ENCODE data around the gene CCDC171.
"Not testable (repeated sequence)": the region's sequence is repeated elsewhere in the genome, so short reads cannot be mapped to it uniquely, and the experiment has no call there.

The CCDC171 gene

GRCh38 chr9:15699876-15700559 is 147.2 kb downstream of the CCDC171 start:
- DNase-seq, result not testable (repeated sequence)

DNA sequence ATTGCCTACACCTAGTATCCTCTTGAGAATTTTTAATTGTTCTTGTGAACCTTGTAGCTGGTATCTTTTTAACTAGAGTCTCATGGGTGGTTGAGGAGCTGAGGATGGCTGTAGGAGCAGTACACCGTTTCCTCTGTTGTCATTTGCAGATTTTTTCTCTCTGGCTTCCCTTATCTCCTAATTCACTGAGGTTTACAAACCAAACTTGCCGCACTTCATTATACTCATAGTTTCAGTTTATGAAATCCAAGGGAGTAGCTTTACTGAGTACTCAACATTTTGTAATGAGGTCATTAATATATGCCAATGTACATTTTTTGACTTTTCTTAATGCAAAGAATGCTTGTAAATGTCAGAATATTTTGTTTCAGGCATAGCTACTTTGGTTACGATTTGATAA is 154.2 kb downstream of the CCDC171 start:
- DNase-seq, result no peak

GRCh38 chr9:15711531-15711930 is 158.7 kb downstream of the CCDC171 start:
- DNase-seq, result no peak

- DNase-seq, result peak; percentile 31
These were observed 159.1 kb downstream of the CCDC171 start for GRCh38 chr9:15711931-15712330.

GRCh38 chr9:15714746-15715145 is 161.9 kb downstream of the CCDC171 start:
- DNase-seq, result no peak

DNA sequence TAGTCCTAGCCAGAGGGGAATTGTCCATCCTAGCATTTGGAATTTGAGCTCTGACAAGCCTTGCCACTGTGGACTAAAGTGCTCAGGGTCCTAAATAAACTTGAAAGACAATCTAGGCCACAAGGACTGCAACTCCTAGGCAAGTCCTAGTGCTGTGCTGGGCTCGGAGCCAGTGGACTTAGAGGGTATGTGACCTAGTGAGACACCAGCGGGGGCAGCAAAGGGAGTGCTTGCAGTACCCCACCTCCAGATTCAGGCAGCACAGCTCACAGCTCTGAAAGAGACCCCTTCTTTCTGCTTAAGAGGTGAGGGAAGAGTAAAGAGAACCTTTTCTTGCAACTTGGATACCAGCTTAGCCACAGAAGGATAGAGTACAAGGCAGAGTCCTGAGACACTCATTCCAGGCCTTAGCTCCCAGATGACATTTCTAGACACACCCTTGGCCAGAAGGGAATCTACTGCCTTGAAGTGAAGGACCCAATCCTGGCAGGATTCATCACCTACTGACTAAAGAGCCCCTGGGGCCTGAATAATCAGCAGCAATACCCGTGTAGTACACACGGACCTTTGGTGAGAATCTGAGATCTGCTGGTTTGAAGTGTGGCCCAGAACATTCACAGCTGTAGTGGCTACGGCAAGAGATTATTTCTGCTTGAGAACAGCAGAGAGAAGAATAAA is 164.6 kb downstream of the CCDC171 start:
- DNase-seq, result no peak

DNA sequence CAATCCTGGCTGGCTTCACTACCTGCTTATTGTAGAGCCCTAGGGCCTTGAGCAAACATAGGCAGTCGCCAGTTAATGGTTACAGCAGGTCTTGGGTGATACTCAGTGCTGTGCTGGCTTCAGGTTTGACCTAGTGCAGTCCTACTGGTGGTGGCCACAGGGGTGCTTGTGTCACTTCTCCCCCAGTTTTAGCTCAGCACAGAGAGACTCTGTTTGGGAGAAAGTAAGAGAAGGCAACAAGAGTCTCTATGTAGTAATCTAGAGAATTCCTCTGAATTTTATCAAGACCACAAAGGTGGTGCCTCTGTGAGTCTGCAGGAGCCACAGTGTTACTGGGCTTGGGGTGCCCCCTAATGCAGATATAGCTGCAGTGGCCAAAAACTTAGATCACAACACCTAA is 165.6 kb downstream of the CCDC171 start:
- DNase-seq, result no peak

DNA sequence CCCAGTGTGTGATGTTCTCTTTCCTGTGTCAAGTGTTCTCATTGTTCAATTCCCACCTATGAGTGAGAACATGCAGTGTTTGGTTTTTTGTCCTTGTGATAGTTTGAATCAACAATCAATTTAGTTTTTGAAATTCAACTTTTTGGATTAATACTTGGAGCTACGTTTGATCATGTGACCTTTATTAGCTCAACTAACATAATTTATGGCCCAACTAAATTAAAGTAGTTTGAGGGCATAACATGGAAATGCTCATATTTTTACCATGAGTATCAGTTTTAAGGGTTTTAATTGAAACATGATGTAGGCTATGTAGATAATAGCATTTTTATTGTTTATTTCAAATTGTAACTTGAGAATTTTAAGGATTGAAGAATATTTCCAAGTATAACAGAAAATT is 168.0 kb downstream of the CCDC171 start:
- no peak for DNase-seq

DNA sequence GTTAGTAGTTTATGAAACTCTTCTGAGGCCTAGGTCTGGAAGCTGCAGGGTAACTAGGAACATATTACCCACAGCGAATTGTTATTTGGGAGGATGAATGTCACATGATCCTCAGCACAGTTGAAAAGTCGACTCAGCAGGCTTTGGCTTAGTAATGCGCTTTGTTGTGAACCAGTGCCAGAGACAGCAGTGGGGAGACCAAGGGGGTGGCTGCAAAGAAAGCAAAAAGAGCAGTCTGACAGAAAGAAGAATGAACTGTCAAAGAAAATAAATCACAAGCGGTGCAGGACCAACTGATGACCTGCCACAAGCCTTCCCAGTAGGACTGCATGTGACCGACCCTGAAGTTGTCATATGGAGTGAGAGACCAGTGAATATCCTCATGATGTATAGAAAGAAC is 170.0 kb downstream of the CCDC171 start:
- no peak for DNase-seq

DNA sequence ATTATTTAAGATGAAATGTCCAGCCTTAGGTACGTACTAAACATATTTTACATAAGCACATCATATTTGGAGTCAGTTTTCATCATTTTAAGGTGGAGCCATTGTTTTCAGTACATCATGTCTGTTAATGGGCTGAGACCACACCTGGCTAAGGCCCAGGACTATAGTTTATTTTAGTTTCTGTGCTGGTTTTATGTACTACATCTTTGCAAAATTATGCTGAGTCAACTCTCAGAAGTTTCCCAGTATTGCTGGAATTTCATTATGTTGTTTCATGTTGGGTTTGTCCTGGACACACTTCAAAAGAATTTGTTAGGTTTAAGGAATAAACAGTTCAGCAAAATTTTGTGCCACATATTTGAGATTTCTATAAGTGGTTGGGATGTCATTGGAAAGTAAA is 171.2 kb downstream of the CCDC171 start:
- DNase-seq, result no peak

DNA sequence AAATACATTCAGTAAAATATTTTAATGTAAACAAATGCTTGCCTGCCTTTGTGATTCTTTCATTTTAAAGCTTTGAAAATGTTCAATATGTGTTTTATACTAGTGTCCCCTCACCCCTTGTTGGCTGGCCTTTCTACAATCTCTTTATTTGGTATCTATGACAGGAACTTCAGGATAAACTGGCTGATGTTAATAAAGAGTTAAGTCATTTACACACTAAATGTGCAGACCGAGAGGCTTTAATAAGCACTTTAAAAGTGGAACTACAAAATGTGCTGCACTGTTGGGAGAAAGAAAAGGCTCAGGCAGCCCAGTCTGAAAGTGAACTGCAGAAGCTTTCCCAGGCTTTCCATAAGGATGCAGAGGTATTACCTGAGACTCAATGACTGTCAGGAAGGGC is 171.8 kb downstream of the CCDC171 start:
- DNase-seq, result no peak

DNA sequence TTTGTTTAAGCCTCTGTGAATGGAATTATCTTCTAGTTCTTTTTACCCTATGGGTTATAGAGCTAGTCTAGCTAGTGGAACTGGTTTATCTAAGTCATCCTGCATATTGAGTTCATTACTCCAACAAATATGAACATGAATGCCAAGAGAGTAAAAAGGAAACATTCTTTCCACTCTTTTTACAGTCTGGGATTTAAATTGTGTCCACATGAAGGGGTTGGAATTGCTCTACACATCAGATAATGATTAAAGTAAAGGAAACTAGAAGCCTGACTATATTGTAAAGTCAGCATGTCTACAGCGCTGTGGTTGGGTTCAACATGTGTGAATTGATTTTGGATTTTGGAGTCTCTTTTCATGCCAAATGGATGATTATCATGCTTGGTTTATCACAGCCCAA is 173.1 kb downstream of the CCDC171 start:
- no peak for DNase-seq

- DNase-seq, result no peak
These were observed 176.7 kb downstream of the CCDC171 start for GRCh38 chr9:15729507-15729906.

GRCh38 chr9:15735083-15735857 is 182.4 kb downstream of the CCDC171 start:
- peak; percentile 8 for DNase-seq

GRCh38 chr9:15736569-15736968 is 183.7 kb downstream of the CCDC171 start:
- DNase-seq, result no peak

DNA sequence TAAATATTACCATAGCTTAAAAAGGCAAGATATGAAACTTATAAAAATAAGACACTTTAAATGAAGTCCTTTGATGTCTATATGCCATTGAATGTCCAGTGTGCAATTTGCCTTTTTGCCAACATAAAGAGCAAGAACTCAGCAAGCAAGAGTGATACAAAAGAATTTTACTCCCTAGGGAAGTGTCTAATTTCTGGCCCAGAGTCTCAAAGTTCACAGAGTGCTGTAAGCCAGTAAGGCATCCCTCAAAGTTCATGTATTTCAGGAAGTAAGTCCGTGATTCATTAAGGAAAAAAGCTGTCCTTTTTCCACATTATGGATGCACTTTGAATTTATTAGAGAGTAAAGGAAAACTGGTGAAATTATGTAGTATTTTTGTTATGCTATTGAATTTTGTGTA is 185.2 kb downstream of the CCDC171 start:
- no peak for DNase-seq

GRCh38 chr9:15741015-15741414 is 188.2 kb downstream of the CCDC171 start:
- DNase-seq, result no peak

DNA sequence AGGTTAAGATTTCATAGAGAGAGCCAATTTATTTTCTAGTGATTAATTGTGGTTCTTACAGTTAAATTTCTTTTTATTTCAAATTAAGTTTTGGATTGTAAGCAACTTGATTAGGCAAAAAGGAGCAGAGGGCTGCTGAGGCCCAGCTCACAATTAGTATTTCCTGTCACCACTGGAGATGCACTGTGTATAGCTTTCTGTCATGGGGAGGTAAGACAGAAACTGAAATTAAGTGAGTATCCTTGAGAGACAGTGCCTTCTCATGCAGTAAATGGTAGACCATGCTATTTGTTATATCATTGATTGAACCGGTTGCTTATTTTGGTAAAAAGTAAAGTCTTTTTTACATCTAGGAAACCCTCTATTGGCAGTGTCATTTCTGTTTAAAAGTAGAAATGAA is 190.7 kb downstream of the CCDC171 start:
- no peak for DNase-seq

- no peak for DNase-seq
These were observed 191.4 kb downstream of the CCDC171 start for GRCh38 chr9:15744196-15744595.

DNA sequence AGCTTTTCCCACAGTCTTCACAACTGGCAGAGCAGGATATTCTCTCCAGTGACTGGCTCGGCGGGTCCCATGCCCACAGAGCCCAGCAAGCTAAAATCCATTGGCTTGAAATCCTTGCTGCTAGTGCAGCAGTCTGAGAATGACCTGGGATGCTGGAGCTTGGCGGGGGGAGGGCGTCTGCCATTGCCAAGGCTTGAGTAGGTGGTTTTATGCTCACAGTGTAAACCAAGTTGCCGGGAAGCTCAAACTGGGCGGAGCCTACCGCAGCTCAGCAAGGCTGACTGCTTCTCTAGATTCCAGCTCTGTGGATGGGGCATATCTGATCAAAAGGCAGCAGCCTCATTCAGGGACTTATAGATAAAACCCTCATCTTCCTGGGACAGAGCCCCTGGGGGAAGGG is 194.1 kb downstream of the CCDC171 start:
- no peak for DNase-seq

DNA sequence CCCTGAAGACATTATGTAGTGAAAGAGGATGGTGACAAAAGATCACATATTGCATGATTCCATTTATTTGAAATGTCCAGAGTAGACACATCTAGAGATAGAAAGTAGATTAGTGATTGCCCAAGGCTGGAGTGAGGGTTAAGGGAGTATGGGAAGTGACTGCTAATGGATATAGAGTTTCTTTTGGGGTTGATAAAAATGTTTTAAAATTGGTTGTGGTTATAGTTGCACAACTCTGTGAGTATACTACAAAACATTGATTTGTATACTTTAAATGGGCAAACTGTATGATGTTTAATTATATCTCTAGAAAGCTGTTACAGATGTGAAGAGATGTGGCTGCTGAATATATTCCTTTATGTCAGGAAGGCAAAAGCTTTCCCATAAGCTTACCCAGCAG is 202.8 kb downstream of the CCDC171 start:
- DNase-seq, result no peak

DNA sequence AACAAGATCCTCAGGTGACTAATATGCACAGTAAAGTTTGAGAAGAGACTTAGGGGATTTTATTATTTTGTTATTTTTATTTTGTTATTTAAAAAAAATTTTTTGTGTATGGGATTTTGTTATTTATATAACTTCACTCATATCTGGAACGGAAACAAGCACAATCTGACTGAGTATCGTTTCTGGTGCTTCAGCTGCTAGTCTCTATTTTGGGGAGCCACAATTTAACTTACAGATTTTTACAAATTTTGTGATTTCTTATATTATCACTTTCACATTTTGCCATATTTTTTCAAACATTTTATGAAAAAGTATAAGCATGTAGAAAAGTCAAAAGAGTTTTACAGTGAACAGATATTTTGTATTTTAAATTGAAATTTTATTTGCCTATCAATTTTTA is 208.7 kb downstream of the CCDC171 start:
- DNase-seq, result no peak

DNA sequence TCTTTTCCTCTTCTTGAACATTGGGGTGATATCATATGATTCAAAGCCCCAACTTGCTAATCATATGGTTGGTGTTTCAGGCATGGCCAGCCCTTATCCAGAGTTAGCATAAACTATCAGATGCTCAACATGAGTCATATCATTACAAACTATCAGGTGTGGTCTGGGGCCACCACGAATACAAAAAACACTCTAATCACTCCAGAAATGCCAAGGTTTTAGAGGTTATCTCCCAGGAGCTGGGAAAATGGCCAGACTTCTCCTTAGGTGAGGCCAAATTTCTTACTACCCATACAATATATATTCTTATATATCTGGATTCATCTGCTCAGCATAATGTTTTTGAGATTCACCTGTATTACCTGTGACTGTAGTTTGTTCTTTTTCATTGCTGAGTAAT is 210.5 kb downstream of the CCDC171 start:
- DNase-seq, result no peak

DNA sequence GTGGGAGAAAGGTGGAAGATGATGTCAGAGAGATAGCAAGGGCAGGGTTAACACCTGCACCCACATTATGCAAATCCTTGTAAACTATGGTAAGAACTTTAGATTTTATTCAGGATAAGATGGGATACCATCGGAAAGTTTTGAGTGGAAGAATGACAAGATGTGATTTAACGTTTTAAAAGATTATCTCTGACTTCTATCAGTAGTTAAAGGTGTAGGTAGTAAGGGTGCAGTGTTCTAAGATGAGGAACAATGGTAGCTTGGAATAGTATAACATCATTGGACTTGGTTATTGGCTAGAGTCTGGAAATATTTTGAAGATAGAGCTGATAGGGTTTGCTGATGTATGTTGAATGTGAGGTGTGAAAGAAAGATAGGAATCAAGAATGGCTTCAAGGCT is 211.3 kb downstream of the CCDC171 start:
- no peak for DNase-seq
